AML-193 (cell line): Measurements from ENCODE around the gene WFIKKN1.

Experiments used
- DNase-seq, 2 experiments: peaks; one replicate each; lab custom pipeline; 2025; lab: John Stamatoyannopoulos, UW

Gene WFIKKN1

DNA sequence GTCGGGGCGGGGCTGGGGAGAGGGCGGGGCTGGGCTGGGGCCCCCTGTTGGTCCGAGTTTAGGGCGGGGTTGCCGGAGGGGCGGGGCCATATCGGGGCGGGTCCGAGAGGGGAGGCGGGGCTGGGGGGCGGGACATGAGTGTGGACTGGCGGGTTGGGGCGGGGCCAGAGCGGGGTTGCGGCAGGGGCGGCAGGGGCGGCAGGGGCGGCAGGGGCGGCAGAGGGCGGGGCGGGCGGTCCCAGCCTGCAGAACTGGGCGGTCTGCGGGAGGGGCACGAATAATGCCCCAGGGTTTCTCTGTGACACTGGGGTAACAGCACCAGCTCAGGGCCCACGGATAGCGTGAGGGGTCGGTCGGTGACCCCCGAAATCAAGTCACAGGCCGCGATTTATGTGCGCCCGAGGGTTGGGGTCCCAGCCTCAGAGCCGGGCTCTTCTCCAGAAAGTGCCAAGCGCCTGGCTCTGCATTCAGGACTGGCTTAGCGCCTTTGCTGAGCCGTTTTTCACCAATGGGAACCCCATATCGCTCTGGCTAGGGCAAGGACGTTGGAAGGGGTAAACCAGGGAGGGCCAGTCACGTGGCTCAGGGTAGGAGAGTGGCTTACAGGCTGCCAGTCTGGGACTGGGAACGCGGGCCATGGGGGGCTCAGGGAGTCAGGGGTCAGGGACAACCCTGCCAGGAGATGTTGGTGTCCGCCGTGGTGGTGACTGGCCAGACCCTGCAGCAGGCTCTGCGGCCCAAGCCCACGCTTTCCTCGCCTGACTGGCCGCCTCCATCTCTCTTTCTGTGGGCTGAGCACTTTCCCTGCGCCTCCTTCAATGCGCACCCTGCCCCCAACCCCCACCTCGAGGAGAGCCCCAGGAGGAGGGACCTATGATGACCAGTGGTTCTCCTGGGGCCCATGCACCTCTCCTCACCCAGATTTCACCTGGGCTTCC, 6.6 kb downstream of the WFIKKN1 start:
- DNase-seq: peak; percentile 12 to 67

- DNase-seq: no peak
These were observed 7.3 kb downstream of the WFIKKN1 start for GRCh38 chr16:638034-638543.

GRCh38 chr16:638836-639235, 8.1 kb downstream of the WFIKKN1 start:
- no peak for DNase-seq

GRCh38 chr16:640614-641013, 9.8 kb downstream of the WFIKKN1 start:
- DNase-seq: no peak

DNA sequence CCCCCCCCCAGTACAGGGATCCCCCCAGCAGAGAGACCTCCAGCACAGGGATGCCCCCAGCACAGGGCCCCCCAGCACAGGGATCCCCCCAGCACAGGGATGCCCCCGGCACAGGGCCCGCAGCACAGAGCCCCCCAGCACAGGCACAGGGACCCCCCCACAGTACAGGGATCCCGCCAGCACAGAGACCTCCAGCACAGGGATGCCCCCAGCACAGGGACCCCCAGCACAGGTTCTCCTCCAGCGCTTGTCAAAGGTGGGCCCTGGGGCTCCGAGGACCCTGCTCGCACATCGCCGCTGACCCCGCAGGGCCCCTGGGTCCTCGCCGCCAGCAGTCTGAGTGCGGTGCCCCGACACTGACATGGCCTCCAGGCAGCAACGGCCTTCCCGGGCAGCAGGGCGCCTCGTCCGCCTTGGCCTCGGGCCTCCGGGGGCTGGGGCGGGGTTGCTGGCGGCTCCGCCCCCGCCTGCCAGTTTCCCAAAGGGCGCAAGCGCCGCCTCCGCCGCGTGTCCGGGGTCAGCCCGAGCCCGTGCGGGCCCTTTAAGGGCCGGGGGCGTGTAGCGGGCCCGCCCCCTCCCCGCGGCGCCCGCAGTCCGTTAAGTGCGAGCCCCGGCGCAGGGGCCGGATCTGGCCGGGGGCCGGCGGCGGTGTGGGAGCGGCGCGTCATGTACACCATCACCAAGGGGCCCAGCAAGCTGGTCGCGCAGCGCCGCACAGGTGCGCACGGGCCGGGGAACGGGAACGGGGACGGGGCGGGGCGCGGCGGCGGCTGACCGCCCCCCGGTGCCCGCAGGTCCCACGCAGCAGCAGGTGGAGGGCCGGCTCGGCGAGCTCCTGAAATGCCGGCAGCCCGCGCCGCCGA, 10.8 kb downstream of the WFIKKN1 start, which contains the start of gene MCRIP2:
Gene MCRIP2 (plus strand): TSS at position 503 of the 863 bp plus-strand sequence. CDS start 164 bp downstream, at position 667.
- DNase-seq: peak; percentile 65 to 76

GRCh38 chr16:642189-643049, 11.6 kb downstream of the WFIKKN1 start:
- DNase-seq: peak; percentile 83 to 85

DNA sequence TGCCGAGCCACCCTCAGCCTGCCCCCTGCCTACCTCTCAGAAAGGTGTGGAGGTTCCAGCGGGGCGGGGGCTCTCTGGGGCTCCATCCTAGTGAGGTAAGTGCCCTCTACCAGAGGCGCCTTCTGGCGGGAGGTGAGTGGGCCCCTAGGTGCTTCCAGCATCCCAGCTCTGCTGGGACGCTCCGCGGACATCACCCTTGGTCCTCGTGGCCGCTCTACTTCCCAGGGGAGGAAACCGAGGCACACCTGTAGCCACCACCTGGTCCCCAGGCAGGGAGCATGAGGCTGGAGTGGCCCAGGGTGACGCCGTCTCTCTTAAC, 12.2 kb downstream of the WFIKKN1 start:
- DNase-seq: no peak

DNA sequence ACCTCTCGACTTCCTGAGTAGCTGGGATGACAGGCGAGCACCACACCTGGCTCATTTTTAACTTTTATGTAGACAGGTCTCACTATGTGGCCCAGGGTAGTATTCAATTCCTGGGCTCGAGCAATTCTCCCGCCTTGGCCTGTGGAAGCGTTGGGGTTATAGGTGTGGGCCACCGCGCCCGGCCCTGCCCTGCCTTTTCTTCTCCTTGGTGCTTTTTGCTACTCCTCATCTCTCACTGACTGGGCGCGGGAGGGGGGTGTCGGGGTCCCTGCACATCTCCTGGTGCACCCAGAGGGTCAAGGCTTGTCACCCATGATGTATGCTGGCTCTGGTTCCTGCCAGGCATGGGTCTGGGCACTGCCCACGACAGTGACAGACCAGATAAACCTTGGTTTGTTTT, 13.8 kb downstream of the WFIKKN1 start:
- no peak for DNase-seq

DNA sequence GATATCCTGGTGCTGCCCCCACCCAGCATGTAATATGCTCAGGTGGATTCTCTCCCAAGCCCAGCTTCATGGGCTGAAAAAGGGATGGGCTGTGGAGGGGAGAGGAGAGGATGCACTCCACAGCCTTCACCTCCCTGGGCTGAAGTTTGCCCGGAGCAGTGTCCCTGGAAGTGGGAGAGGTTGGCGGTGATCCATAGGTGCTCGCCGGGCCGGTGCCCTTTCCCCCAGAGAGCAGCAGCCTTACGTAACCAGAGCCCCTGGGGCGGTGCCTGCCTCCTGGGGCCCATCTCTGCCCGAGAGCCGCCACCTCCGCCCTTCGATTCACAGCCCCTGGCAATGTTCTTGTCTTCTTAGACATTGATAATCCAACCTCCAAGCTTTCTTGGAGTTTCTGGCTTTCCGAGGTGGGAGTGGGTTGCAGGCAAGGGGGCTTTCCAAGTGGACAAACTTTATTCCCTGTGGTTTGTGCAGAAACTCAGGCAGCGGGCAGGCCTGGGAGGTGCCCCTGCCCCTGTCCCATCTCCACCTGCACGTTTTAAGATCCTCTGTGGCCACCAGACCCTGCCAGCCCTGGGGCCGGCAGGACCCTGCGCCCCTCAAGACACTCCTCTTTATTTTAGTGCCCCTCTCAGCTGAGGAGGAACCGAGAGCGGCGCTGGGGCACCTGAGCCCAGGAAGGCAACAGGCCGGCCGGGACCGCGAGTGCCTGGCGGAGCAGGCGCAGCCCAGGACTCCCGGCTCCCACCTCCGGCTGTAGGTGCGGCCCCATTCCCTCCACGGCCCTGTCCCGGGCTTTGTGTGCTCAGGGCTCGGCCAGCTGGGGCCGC, 15.3 kb downstream of the WFIKKN1 start:
- no peak for DNase-seq

- DNase-seq: no peak
These were observed 15.9 kb downstream of the WFIKKN1 start for GRCh38 chr16:646679-647172.

DNA sequence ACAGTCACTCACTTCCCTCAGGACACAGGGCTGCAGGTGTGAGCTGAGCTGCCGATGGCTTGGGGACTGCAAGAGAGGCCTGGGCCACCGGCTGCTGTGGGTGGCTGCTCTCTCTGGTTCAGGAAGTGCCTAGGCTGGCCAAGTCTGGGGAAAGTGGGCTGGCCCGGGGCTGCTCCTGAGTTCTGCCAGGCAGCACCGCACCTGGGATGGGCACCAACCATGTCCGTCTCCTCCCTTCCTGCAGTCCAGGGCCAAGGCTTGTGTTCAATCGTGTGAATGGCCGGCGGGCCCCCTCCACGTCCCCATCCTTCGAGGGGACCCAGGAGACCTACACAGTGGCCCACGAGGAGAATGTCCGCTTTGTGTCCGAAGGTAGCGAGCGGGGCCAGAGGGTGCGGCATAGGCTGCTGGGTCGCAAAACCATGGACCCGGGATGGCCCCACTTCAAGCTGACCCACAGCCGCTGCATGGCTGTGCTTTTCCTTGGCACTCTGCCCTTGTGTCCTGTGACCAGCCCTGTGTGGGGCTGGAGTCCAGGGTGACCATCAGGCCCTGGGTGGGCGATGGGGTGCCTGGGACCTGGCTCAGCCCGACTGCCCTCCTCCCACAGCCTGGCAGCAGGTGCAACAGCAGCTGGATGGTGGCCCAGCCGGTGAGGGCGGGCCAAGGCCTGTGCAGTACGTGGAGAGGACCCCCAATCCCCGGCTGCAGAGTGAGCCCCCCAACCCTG, 16.6 kb downstream of the WFIKKN1 start:
- no peak for DNase-seq

GRCh38 chr16:648071-648780, 17.4 kb downstream of the WFIKKN1 start:
- DNase-seq: peak in 1 of 2 experiments; percentile 25

DNA sequence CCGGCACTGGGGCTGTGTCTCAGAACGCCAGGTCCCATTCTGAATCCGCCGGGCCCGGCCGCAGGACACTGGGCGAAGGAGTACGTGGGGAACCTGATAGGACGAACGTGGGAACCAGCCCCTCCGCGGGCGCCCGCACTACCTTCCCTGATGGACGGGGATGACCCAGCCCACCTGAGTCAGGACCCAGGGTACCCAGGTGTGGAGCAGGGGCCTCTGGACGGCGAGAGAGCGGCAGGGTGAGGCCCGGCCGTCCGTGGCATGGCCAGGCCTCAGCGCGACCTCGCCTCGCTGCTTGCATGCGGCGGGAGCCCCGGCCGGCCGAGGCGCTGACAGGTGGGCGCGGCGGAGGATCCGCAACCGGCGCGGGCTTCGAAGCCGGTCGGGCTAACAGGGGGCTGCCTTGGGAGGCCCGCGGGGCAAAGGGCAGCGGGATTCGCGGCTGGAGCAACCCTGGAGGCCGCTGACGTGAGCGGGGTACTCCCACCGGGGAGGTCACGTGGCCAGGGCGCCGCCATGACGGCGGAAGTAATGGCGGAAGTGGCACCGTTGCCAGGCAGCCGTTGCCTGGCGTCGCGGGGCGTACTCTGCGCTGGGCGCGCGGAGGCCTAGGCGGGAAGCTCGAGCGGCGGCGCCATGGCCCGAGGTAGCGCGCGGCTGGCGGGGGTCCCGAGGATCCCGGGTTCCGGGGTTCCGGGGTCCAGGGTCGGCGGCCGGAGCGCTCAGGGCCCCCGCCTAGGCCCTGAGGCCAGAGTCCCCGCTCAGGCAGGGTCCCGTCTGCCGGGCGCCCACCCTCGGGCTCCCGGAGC, 18.2 kb downstream of the WFIKKN1 start, which contains the start of gene WDR90:
Gene WDR90 (plus strand): TSS at position 585 of the 809 bp plus-strand sequence. CDS start 52 bp downstream, at position 637.
- DNase-seq: peak; percentile 79 to 85

DNA sequence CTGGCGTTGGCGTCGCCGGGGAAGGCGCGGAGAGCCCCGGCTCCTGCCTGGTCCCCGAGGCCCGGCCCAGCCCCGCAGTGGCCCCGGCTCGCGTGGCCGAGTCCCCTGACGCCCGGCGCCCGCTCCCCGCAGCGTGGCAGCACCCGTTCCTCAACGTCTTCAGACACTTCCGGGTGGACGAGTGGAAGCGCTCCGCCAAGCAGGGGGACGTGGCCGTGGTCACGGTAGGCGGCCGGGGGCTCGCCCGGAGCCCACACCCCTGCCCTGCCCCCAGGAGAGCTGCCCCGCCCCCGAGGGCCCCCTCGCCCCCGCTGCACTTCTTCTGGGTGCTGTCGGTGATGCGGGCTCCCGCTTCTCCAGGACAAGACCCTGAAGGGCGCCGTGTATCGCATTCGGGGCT, 18.8 kb downstream of the WFIKKN1 start:
- no peak for DNase-seq

DNA sequence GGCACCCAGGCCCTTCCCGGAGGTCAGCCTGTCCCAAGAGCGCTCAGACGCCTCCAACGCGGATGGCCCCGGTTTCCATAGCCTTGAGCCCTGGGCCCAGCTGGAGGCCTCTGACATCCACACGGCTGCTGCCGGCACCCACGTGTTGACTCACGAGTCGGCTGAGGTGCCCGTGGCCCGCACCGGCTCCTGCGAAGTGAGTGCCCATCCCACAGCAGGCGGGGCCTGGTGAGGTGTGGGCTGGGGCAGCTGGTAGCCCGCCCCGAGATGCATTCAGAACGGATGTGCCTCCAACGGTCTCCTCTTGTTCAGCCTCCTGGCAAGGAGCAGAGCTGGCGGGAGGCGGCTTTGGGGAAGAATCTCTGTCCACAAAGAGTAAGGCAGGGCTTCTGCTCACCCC, 21.1 kb downstream of the WFIKKN1 start:
- no peak for DNase-seq

DNA sequence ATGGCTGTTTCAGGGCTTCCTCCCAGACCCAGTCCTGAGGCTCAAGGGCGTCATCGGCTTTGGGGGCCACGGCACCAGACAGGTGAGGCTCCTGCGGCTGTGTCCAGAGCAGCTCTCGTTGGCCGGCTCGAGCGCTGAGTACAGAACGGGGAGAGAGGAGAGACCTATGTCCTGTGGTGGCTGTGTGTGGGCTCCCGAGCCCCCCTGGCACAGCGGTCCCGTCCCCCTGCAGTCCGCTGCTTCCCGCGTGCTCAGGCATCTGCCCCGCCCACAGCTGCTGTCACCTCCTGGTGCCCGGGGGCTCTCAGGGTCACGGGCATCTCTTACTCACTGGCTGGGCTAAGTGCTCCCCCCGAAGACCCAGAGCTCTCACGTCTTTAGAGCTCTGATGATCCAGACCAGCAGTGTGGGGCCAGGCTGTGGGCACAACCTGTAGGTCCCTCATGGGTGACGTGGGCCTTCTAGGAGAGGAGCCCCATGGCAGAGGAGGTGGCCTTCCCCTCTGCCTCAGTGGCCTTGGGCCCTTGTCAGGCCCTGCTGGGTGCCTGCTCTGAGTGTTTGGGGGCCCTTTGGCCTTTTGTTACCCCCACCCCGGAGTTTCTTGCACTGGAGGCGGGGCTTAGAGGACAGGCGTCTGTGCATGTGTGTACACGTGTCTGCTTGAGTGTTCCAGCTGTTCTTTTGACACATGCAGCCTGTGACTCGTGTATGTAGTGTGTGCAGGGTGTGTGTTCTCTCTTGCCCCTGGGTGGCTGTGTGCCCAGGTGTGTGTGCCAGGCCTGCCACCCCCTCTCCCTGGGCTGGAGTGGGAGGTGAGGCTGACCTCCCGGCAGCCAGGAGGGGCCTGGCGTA, 21.9 kb downstream of the WFIKKN1 start:
- DNase-seq: no peak

DNA sequence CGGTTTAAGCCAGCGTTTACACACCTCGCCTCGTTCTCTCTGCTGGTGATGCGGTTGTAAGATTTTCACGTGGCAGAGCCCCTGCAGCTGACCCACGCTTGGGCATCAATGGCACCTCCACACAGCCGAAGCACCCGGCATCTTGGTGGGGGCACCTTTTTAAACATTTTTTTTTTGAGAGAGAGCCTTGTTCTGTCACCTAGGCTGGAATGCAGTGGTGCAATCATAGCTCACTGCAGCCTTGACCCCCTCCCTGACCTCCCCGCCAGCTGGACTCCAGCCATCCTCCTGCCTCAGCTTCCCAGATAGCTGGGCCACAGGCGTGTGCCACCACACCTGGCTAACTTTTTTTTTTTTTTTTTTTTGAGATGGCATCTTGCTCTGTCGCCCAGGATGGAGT, 23.2 kb downstream of the WFIKKN1 start:
- DNase-seq: no peak
